Astrocyte (in vitro differentiated cells and primary cell): Measurements from ENCODE around the gene MAGI1.

Experiments used
- CTCF ChIP-seq: IDR thresholded peaks from 2 replicates; pipeline ENCODE4 v1.5.1; 2011; ENCODE audit warnings: low read depth, mild to moderate bottlenecking, inconsistent platforms, low read length, moderate library complexity; ENCODE audit not compliant: insufficient read depth
- EZH2 ChIP-seq: IDR thresholded peaks from 2 replicates; pipeline ENCODE4 v1.6.1; 2012; ENCODE audit warnings: mild to moderate bottlenecking, low read length, inconsistent platforms; ENCODE audit not compliant: insufficient read depth

GRCh38 chr3:65781594-65781993 is 257.1 kb downstream of the MAGI1 start:
- TF ChIP-seq CTCF (no peak), EZH2 (no peak)
